NCI-H2081 (cell line): ENCODE results near the gene MYO18B.
A peak's percentile ranks its signal among the peaks of the same experiment; 100 is the strongest.

Source experiments
- DNase-seq, 2 experiments: peaks; one replicate each; lab custom pipeline; 2025; lab: John Stamatoyannopoulos, UW

MYO18B gene

DNA sequence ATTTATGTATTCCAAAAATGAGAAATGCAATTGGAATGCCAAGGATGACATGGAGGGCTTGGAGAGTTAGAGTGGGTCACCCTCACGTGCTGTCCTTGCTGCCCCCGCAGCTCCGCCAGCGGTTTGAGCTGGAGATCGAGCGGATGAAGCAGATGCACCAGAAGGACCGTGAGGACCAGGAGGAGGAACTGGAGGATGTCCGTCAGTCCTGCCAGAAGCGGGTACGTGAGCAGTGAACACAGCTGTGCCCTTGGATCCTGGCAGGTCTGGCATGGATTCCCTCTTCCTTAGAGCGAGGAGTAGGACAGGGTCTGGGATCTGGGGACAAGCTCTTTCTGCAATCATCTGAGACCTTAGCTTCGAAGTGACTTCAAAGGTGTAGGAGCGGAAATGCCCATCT, 166.2 kb downstream of the MYO18B start:
- no peak for DNase-seq

DNA sequence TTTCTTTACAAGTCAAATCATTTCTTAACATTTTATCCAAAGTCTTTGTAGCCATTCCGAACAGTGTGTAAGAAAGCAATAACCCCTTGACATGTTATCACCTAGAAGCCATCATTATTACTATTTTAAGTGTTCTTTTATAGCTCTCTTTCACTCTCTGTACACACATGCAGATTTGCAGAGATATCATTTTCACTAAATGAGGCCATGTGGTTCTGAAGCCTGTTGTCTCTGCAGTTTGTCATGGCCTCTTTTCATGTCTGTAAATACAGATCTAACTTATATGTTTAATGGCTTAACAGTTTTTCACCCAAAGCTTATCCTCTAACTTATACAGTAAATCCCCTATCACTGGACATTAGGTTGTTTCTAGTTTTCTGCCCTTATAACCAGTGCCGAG, 166.8 kb downstream of the MYO18B start:
- DNase-seq: no peak

DNA sequence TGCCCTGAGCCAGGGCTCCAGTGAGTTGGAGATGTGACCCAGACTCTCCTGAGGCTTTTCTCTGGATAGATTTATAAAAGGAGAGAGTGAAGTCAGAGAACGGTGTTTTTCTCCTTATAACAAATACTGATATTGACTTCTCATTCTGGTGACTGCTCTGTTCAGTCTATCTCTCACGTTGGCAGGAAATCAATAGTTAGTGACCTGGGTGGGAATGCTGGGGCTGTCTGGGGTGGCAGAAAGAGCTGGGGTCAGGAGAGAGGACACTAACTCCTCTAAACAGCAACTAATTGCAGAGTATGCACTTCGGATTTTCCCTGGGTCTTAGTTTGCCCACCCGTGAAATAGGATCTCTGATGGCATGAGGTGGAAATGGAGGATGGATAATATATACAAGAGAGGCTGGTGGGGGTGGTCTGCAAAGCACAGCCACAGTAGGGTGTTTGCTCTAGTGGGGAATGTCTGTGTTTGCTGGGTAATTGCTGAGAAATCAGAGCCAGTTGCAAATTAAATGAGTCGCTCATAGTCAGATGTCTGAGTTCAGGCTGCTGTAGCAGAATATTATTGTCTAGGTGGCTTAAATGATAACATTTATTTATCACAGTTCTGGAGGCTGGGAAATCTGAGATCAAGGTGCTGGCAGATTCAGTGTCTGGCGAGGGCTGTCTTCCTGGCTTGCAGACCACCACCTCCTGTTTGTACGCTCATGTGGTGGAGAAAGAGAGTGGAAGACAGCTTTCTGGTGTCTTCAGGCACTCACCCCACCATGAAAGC, 167.8 kb downstream of the MYO18B start:
- DNase-seq: peak in 1 of 2 experiments; percentile 30

DNA sequence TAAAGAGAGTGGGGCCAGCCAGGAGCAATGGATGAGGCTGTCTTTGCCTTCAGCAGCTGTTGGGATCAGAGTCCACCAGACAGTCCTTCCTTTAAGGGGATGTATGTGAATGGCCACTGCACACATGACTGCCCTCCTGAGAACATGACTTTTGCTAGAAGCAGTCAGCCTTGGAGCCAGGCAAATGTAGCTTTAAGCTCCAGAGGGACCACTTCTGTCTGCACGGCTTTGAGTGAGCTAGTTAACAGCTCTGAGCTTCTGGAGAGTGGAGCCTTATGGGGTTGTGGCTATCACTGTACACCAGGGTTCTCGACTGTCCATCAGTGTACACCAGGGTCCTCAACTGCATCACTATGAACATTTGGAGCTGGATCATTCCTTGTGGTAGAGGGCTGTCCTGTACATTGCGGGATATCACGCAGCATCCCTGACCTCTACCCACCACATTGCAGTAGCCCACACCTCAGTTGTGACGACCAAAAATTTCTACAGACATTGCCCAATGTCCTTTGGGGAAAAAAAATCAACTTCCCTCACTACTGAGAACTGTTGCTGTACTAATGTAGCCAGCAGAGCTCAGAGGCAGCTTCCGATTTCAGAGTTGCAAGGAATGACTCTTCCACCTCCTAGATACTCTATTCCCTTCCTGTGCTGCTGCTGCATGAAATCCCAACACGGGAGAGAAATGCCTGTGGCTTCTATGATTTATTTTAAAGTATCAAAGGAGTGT, 169.4 kb downstream of the MYO18B start:
- no peak for DNase-seq

DNA sequence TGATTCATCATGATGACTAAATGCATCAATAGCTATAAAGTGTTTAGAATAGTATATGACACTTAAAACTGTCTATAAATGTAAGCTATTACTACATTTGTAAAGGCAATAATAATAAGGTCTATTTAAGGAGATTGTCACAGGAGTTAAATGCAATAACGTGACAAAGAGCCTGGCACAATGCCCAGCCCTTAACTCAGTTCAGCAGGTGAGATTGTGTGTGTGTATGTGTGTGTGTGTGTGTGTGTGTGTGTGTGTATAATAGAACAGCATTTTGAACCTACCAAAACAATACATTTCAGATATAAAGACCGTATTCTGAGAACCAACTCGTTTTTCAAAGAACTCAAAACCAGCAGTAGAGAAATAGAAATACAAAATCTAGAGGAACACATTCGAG, 177.5 kb downstream of the MYO18B start:
- peak; percentile 79 to 94 for DNase-seq

DNA sequence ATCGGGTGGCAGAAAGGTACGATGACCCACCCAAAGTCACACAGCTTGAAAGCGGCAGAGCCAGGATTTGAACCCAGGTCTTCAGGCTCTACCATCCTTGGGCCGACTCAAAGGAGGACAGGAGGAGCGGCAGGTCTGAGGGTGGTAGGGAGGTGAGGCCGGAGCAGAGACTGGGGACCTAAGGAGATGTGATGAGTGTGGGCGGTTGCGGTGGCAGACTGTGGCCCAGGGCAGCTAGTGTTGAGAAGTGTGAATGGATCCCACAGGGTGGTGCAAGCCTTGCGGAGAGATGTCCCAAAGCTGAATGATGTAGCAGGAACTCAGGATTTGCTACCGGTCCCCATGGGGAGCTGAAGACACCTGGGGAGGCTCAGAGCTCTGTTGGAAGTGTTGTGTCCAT, 180.2 kb downstream of the MYO18B start:
- no peak for DNase-seq

DNA sequence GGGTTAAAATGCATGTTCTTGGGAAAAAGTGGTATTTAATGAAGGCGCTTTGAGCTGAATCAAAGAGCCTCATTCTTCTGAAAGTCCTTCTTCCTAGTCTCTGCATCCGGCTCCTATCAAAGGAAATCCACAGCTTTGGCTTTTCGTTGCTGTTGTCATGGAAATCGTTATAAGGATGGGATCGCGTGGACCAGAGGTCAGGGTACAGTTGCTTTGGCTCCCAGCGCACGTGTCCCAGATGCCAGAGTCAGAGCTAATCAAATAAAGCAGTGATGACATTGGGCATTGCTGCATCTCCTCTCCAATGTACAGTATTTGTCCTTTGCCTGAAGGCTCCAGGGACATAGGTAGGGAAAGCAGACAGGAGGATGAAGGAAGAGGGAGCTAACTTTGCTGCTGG, 181.9 kb downstream of the MYO18B start:
- no peak for DNase-seq

DNA sequence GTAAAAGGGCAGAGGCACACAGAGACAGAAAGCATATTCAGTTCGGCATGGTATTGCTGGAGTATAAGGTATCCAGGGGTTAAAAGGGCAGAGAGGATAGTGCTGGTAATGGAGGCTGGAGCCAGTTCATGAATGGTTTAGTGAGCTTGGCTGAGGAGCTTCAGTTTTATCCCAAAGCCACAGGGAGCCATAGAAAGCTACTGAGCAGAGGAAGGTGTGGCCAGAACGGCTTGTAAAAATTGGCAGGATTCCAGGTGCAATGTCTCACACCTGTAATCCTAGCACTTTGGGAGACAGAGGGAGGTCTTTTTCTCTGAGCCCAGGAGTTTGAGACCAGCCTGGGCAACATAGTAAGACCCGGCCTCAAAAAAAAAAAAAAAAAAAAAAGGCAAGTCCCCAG, 186.1 kb downstream of the MYO18B start:
- DNase-seq: peak in 1 of 2 experiments; percentile 77

DNA sequence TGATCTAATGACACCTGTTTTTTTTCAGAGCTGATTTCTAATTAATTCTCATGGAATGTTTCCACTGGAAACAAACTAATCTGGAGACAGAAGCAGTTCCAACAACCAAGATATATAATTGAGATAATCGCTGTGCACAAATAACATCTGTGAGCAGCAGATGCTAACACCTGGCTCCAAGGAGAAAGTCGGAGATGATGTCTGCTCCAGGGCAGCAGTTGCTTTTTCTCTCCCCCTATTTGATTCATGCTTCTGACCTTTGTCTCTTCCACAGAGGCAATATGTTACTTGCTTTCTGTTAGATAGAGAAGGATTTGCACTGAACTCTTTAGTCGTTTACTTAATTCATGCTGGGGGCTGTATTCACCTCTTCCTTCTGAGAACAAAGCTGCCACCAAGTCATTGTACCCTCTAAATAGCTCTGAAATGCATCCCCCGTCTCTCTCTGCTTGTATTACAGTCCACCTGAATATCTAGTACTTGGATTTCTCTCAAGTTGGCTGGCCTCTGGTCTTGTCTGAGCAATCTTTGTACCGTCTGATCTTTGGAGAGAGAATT, 187.4 kb downstream of the MYO18B start:
- peak in 1 of 2 experiments; percentile 13 for DNase-seq

DNA sequence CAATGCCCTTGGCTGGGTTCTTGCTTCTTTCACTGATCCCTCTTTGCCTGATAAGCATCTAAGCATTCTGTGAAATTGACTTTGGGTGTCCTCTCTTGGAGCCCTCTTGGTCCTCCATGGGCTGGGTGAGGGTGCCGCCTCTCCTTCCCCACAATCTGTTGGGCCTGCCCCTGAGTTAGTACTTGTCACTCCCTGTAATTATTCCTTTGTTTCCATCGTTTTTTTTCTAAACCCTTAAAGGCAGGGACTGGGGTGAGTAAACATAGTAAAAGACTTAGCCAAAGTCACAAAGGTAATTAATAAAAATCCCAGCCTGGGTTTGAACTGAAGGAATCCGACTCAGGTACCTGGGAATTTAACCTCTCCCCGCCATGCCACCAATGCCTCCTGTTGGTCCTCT, 188.1 kb downstream of the MYO18B start:
- DNase-seq: peak; percentile 23 to 59

DNA sequence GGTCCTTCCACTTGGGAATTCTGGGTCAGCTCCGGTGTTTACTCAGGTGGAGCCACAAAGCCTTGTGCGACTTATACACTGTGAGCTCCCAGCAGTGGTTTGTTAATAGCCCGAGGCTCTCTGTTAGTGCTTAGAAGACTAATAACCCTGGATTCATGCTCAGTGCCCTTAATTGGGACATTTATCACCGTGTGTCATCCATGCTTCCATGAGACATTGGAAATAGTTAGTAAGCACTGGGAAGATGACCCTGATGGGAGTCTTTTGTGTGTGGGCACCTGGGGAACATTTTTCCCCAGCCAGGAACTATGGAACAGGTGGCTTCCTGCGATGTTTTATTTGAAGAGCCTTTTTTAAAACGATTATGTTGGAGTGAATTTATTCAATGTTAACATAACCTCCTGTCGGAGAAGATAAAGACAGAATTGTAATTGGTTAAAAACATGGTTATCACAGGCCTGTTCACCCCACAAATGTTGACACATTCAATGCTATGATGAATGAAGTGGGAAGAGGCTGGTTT, 188.9 kb downstream of the MYO18B start:
- peak; percentile 95 to 99 for DNase-seq

DNA sequence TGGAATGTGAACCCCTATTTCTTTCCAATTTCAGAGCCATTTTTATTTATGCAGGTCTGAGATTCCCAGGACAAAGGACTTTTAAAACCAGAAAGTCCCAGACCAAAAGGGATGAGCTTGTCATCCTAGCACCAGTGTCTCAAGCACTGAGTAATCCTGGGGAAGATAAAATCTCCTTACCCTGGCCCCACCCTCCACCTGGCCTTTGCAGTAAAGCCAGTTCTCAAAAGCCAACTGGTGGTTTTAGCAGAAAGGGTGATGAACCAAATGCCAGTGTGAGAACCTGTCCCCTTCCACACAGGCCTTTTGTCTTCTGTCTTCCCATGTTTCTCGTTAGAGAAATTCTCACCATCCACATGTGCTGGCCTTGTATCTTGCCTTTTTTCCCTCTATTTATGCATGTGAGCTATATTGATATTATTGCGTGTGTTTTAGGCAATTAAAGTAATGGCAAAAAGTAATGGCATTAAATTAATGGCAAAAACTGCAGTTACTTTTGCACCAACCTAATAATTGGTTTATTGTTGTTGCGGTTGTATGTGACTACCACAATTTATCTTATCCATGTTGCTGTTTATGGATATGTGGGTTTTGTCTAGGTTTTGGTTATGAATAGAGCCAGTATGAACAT, 191.3 kb downstream of the MYO18B start:
- no peak for DNase-seq

DNA sequence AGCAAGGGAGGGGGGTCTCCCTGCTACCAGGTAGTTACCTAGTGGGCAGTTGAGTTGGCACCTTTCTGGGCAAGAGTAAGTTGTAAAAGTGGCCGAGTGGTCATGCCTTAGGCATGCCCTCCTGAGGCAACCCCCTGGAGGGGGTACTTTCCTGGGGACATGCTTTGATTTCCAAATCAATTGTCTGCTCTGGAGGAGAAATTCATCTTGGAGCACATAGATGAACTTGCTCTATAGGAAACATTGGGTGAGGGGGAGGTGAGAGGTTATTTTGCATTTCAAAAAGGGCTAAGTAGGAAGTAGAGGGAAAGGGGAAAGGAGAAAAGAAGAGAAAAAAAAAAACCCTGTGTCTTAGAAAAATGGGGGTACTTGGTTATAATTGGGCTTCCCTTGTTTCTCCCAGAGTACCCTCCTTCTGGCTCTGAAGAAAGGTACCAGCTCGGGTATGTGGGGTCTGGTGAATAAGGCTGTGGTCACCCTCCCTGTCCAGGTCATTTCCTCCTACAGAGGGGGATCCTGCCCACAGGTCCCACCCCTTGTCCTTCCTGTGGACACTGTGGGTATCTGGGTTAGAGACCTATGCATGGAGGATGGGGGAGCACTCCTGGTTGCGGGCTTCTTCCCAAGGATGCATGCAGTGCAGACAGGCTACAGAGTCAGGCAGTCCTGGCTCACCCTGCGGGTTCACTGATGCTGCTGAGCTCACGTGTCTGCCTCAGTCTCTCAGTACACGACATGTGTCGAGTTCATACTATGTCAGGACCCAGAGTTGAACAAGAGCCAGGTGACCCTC, 193.5 kb downstream of the MYO18B start:
- no peak for DNase-seq

DNA sequence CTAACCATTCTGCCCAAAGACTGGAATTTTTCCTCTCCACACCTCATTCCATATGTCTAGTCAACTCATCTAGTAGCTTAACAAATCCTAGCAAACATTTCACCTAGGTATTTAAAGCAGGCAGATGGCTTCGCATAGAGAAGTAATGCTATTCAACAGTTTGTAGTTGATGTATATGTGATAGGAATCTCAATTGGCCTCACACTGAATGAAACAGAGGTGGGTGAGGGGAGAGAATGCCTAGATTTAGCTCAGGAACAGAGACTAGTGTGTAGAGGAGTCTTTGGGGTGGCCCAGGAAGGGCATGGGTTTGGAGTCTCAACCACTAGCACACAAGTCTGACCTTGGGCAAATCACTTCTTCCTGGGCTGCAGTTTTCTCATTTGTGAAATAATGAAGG, 196.2 kb downstream of the MYO18B start:
- no peak for DNase-seq

DNA sequence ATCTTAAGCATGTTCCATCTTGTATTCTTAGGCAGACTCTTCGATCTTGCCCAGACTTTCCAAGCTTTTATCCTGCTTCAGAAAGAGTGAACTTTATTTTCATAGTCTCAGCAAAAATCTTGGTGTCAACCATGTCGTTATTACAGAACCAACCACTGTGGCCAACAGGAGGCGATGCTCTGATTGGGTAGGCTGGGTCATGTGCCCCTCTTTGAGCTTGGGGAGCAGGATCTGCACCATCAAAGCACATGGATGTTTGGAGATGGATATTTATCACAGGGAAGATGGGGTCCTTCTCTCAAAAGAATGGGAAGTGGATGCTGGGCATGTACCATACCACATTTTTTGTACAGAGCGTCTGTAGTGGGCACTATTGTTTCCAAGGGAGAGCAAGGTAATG, 197.4 kb downstream of the MYO18B start:
- no peak for DNase-seq

DNA sequence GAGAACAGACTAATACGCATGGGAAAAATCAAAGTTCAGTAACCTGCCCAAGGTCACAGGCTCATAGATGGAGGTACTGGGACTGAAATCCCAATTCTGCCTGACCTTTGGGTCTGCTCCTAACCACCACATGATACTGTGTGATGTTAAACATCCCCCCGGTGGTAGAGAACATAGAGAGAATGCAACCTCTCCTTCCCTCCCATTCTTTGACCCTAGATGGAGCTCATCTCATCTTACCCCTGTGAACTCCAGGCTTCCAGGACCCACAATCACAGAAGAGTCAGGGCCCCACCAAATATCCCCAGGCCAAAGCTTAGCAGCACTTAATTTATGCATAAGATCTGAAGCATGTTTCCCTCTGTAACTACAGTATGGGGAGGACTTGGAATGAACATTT, 198.5 kb downstream of the MYO18B start:
- no peak for DNase-seq

DNA sequence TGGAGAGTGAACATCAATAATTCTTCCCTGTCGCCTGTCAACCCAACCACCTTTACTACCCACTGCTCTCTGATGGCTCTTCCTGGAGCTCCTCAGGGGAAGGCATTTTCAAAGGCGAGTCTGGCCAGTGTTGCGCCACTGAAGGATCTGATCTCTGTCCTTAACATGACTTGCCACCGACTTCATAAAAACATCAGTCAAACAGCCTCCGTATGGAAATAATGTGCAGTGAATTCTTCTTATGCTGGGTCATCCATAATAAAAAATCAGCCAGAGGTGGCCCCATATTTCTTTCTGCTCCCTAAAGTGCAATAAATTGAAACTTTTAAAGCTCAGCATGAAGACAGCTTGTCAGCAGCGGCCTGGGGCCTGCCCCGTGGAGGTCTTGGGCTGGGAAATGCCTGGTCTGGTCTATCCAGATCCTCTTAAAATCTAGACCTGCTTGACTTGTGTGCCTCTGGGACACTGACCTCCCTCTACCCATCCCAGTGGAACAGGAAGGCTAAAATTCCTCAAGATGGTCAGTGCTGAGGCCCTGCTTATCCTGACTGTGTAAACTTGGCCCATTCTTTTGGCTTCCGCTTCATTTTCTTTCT, 199.5 kb downstream of the MYO18B start:
- no peak for DNase-seq

DNA sequence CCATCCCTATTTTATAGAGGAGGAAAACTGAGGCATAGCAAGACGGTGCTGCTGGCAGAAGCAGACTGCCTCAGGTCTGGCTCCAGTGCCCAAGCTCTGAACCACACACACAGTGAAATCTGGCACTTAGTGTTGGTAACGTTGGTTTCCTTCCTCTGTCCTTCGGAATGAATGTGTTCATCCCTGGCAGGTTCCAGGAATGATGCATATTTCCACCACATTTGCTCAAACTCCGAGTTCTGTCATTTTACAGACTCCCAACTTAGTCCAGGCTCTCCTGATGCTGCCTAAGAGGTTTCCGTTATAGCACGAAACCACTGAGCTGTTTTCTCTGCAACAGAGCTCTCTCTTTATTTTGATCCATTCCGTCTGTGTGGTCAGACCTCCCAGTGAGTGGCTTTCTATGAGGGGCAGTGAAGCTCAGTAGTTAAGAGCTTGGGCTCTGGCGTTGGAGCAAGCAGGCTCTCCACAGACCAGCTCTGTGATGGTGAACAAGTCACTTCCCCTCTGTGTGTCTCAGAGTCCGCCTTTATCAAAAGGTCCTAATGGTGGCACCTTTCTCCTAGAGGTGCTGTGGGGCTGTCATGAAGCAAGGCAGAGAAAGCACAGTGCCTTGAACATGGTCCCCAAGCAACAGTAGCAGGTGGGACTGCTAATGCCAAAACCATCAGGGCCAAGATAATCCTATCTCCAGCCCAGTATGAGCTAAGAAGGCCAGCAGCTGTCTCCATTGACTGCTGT, 200.3 kb downstream of the MYO18B start:
- DNase-seq: peak; percentile 39 to 60

DNA sequence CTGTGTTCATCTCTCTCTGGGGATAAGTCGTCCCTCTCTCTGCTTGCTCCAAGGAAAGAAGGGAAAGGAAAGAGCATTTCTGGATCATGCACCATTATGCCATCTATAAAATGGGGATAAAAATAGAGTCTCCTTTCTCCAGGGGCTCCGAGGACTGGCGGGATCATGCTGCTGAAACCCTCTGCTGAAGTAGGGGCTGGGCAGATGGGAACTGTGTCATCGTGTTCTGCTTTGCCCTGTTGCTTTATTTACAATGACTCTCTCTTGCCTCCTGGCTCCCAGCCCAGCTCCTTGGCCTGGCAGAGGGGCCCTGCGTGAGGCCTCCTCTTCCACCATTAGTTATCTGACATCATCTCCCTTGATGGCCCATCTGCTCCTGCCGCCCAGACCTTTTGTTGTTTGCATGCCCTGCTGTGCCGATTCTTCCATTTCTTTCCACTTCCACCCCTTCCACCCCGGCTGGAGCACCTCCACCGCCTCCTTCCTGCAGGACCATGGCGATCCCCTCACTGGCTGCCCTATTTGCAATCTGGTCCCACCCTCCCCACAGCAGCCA, 200.9 kb downstream of the MYO18B start:
- peak; percentile 91 to 95 for DNase-seq

DNA sequence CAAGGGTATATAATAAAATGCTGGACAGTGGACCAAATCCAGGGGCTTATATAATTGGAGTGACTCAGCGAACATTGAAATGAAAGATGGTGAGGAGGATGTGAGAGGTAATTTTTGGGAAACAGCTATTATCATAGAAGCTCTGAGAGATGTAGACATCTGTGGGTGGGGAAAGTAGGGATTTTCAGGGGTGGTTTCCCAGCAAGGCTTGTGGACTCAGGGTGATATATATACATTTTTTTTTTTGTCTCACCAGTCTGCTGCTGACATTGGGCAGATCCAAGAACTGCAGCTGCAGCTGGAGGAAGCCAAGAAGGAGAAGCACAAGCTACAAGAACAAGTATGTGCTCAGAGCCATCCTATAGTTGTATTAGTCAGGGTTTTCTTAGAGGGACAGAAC, 208.1 kb downstream of the MYO18B start:
- DNase-seq: no peak
